ENCODE results near the gene LARGE2. TPM values are rescaled to one million over a fixed set of nuclear protein-coding genes. Genes with fewer than 3 reads are reported as not detected.
A peak's percentile ranks its signal among the peaks of the same experiment; 100 is the strongest.

Gene LARGE2
- total RNA-seq, 1 experiment from 2014 or later, result 18.4 TPM

GRCh38 chr11:45918331-45918941 is 4.0 kb upstream of the LARGE2 start:
- no TSS peak for BruUV-seq (replicated peaks)
- ATAC-seq, result peak; percentile 67
- Histone ChIP-seq H3K27ac (ENCODE audit: low read length) (peak overlapping the region; percentile 69), H3K9me3 (ENCODE audit: low read length) (no peaks in the 10 kb centered on the region), H3K9ac (ENCODE audit: low read length) (peak overlapping the region; percentile 82), H3K79me2 (ENCODE audit: low read length) (peaks cover 18% of the 10 kb centered on the region), H2AFZ (ENCODE audit: low read length) (peak overlapping the region; percentile 94), H3K36me3 (ENCODE audit: low read depth, low read length) (no peaks in the 10 kb centered on the region; the same call in 1 of the 2 replicates), H3K9me2 (replicated peaks; ENCODE audit: low read length) (no peaks in the 10 kb centered on the region), H3K4me1 (ENCODE audit: insufficient read depth, low read length) (peaks cover 3% of the 10 kb centered on the region; the same call in 1 of the 2 replicates), H3K4me3 (ENCODE audit: low read length) (peak overlapping the region; percentile 96), H4K20me1 (ENCODE audit: low read length) (no peaks in the 10 kb centered on the region), H3K27me3 (ENCODE audit: low read length) (no peaks in the 10 kb centered on the region), H3F3A (ENCODE audit: low read length, unreplicated experiment) (no peaks in the 10 kb centered on the region), H3K4me2 (ENCODE audit: low read length) (peak overlapping the region; percentile 98)
- TF ChIP-seq CTCF (conservative IDR thresholded peaks at IDR 0.05; ENCODE audit: low read depth, low read length) (no peak), EZH2phosphoT487 (IDR thresholded peaks at IDR 0.05; ENCODE audit: borderline replicate concordance, low read length) (no peak), EZH2 (IDR thresholded peaks at IDR 0.05; ENCODE audit: low read length, unreplicated experiment) (no peak)
- POLR2A ChIA-PET (ENCODE audit: unreplicated experiment), result interaction anchor here (0.5 kb wide), 1 partner anchor 71 kb away, joined by 5 read pairs; the partner anchor contains the start of gene CRY2
- CTCF ChIA-PET, result no interaction called here
- peak; percentile 70 for DNase-seq
- intact Hi-C loops (cut with micrococcal nuclease), result loop anchor here (1.0 to 2.0 kb wide), 4 partner anchors 38 to 75 kb away; partner anchors contain the start of gene CRY2

- Histone ChIP-seq H3K4me1 (ENCODE audit: insufficient read depth, low read length) (peaks cover 3% of the 10 kb centered on the region; the same call in 1 of the 2 replicates), H2AFZ (ENCODE audit: low read length) (peak overlapping the region; percentile 94), H3K9me3 (ENCODE audit: low read length) (no peaks in the 10 kb centered on the region), H3K4me2 (ENCODE audit: low read length) (peak overlapping the region; percentile 98), H3K4me3 (ENCODE audit: low read length) (peak overlapping the region; percentile 96), H3K27ac (ENCODE audit: low read length) (no peak overlapping the region), H3K9me2 (replicated peaks; ENCODE audit: low read length) (no peaks in the 10 kb centered on the region), H4K20me1 (ENCODE audit: low read length) (no peaks in the 10 kb centered on the region), H3K79me2 (ENCODE audit: low read length) (peaks cover 19% of the 10 kb centered on the region), H3K27me3 (ENCODE audit: low read length) (no peaks in the 10 kb centered on the region), H3F3A (ENCODE audit: low read length, unreplicated experiment) (no peaks in the 10 kb centered on the region), H3K9ac (ENCODE audit: low read length) (no peak overlapping the region), H3K36me3 (ENCODE audit: low read depth, low read length) (no peaks in the 10 kb centered on the region; the same call in 1 of the 2 replicates)
- no TSS peak for BruUV-seq (replicated peaks)
- DNase-seq (no peak), ATAC-seq (no peak)
- POLR2A ChIA-PET (ENCODE audit: unreplicated experiment), result no interaction called here
- intact Hi-C loops (cut with micrococcal nuclease), result loop anchor here (1.0 to 2.0 kb wide), 4 partner anchors 38 to 76 kb away; partner anchors contain the start of gene CRY2
- CTCF ChIA-PET, result no interaction called here
- TF ChIP-seq EZH2 (IDR thresholded peaks at IDR 0.05; ENCODE audit: low read length, unreplicated experiment) (no peak), CTCF (conservative IDR thresholded peaks at IDR 0.05; ENCODE audit: low read depth, low read length) (no peak), EZH2phosphoT487 (IDR thresholded peaks at IDR 0.05; ENCODE audit: borderline replicate concordance, low read length) (no peak)
These were observed 3.3 kb upstream of the LARGE2 start for GRCh38 chr11:45918962-45919675.
